ENCODE data around the gene GPR65.
"Not testable (repeated sequence)": the region's sequence is repeated elsewhere in the genome, so short reads cannot be mapped to it uniquely, and the experiment has no call there.

Gene GPR65

GRCh38 chr14:88004506-88005036 lies 364 bp upstream of the GPR65 start:
- DNase-seq (ENCODE audit: low read depth): no peak

GRCh38 chr14:88005978-88006851 lies 1.3 kb downstream of the GPR65 start:
- DNase-seq (ENCODE audit: low read depth): no peak

- no peak for DNase-seq (ENCODE audit: low read depth)
Observed at GRCh38 chr14:88007608-88008007, 2.7 kb downstream of the GPR65 start.

GRCh38 chr14:88008039-88008742 lies 3.3 kb downstream of the GPR65 start:
- no peak for DNase-seq (ENCODE audit: low read depth)

GRCh38 chr14:88009486-88009885 lies 4.6 kb downstream of the GPR65 start:
- no peak for DNase-seq (ENCODE audit: low read depth)

GRCh38 chr14:88010331-88010730 lies 5.4 kb downstream of the GPR65 start:
- no peak for DNase-seq (ENCODE audit: low read depth)

- DNase-seq (ENCODE audit: low read depth): no peak
Observed at GRCh38 chr14:88012495-88012894, 7.6 kb downstream of the GPR65 start.

GRCh38 chr14:88013750-88014349 lies 8.9 kb downstream of the GPR65 start:
- DNase-seq (ENCODE audit: low read depth): no peak

GRCh38 chr14:88016768-88017167 lies 11.8 kb downstream of the GPR65 start:
- DNase-seq (ENCODE audit: low read depth): no peak

GRCh38 chr14:88017535-88017934 lies 12.6 kb downstream of the GPR65 start:
- DNase-seq (ENCODE audit: low read depth): no peak

- DNase-seq (ENCODE audit: low read depth): no peak
Observed at GRCh38 chr14:88023658-88024187, 18.8 kb downstream of the GPR65 start.

GRCh38 chr14:88024252-88025086 lies 19.5 kb downstream of the GPR65 start:
- not testable (repeated sequence) for DNase-seq (ENCODE audit: low read depth)

GRCh38 chr14:88025313-88025712 lies 20.4 kb downstream of the GPR65 start:
- no peak for DNase-seq (ENCODE audit: low read depth)

GRCh38 chr14:88026890-88027289 lies 22.0 kb downstream of the GPR65 start:
- no peak for DNase-seq (ENCODE audit: low read depth)

GRCh38 chr14:88029500-88029899 lies 24.6 kb downstream of the GPR65 start:
- DNase-seq (ENCODE audit: low read depth): no peak

GRCh38 chr14:88030079-88030478 lies 25.1 kb downstream of the GPR65 start:
- DNase-seq (ENCODE audit: low read depth): no peak

- DNase-seq (ENCODE audit: low read depth): no peak
Observed at GRCh38 chr14:88030892-88031291, 26.0 kb downstream of the GPR65 start.

- no peak for DNase-seq (ENCODE audit: low read depth)
Observed at GRCh38 chr14:88032373-88032772, 27.4 kb downstream of the GPR65 start.

- DNase-seq (ENCODE audit: low read depth): no peak
Observed at GRCh38 chr14:88034076-88034475, 29.1 kb downstream of the GPR65 start.

- no peak for DNase-seq (ENCODE audit: low read depth)
Observed at GRCh38 chr14:88036422-88036821, 31.5 kb downstream of the GPR65 start.

- DNase-seq (ENCODE audit: low read depth): no peak
Observed at GRCh38 chr14:88037325-88037724, 32.4 kb downstream of the GPR65 start.

- no peak for DNase-seq (ENCODE audit: low read depth)
Observed at GRCh38 chr14:88039197-88039596, 34.3 kb downstream of the GPR65 start.
